ENCODE measurements around the gene SMAD9. TPM values are rescaled to one million over a fixed set of nuclear protein-coding genes. Genes with fewer than 3 reads are reported as not detected.

SMAD9 gene
- total RNA-seq, 2 donors from 2014 or later, result 6.5 to 7.8 TPM

GRCh38 chr13:36834299-36834698, 85.7 kb downstream of the SMAD9 start:
- Histone ChIP-seq H3K4me3 (no peak overlapping the region), H3K27me3 (no peaks in the 10 kb centered on the region), H3K9ac (ENCODE audit: low read depth in 2 of 2, low read length in 2 of 2) (no peak overlapping the region), H3K36me3 (no peaks in the 10 kb centered on the region), H3K9me3 (no peaks in the 10 kb centered on the region), H3K4me1 (no peaks in the 10 kb centered on the region), H3K27ac (no peak overlapping the region)
- DNase-seq, result no peak
- intact Hi-C loops (cut with DNase I), result no loop called here
- TF ChIP-seq CTCF (IDR thresholded peaks at IDR 0.05), result no peak

GRCh38 chr13:36831291-36831690, 88.7 kb downstream of the SMAD9 start:
- Histone ChIP-seq H3K9me3 (no peaks in the 10 kb centered on the region), H3K36me3 (no peaks in the 10 kb centered on the region), H3K4me3 (no peak overlapping the region), H3K27me3 (no peaks in the 10 kb centered on the region), H3K4me1 (no peaks in the 10 kb centered on the region), H3K27ac (no peak overlapping the region), H3K9ac (ENCODE audit: low read depth in 2 of 2, low read length in 2 of 2) (no peak overlapping the region)
- no peak for TF ChIP-seq CTCF (IDR thresholded peaks at IDR 0.05)
- DNase-seq, result no peak
- intact Hi-C loops (cut with DNase I), result no loop called here

GRCh38 chr13:36829753-36830152, 90.3 kb downstream of the SMAD9 start:
- no peaks in the 10 kb centered on the region for H3K27me3 ChIP-seq
- no peak for DNase-seq

GRCh38 chr13:36822785-36823184, 97.3 kb downstream of the SMAD9 start:
- Histone ChIP-seq H3K4me3 (no peak overlapping the region), H3K9ac (ENCODE audit: low read depth in 2 of 2, low read length in 2 of 2) (no peak overlapping the region), H3K4me1 (peaks cover 8% of the 10 kb centered on the region), H3K36me3 (no peaks in the 10 kb centered on the region), H3K27ac (no peak overlapping the region), H3K9me3 (no peaks in the 10 kb centered on the region), H3K27me3 (no peaks in the 10 kb centered on the region)
- no peak for DNase-seq
- intact Hi-C loops (cut with DNase I), result no loop called here
- no peak for TF ChIP-seq CTCF (IDR thresholded peaks at IDR 0.05)

More at GRCh38 chr13:36829753-36830152, 90.3 kb downstream of the SMAD9 start:
- intact Hi-C loops (cut with DNase I), result no loop called here
- no peaks in the 10 kb centered on the region for H3K36me3 ChIP-seq
- H3K4me3 ChIP-seq, result no peak overlapping the region
- H3K9ac ChIP-seq (ENCODE audit: low read depth in 2 of 2, low read length in 2 of 2), result no peak overlapping the region
- no peaks in the 10 kb centered on the region for H3K4me1 ChIP-seq
- H3K27ac ChIP-seq, result no peak overlapping the region
- TF ChIP-seq CTCF (IDR thresholded peaks at IDR 0.05), result no peak
- H3K9me3 ChIP-seq, result no peaks in the 10 kb centered on the region

DNA sequence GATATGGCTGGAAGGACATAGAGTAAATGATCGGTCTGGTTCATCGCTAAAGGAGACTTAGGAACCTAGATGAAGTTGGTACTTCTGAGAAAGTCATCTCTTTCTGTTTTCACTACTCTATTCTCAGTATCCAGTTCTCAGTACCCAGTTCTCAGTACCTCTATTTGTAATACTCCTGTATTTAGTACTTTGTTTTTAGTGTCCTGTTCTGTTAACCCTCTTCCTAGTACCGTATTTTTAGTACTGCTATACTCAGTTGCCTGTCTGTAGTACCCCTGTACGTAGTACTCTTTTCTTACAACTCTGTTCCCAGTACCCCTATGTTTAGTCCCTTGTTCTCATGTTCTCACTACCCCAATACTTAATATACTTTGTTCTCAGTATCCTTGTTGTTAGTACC, 99.8 kb downstream of the SMAD9 start:
- Histone ChIP-seq H3K27me3 (no peaks in the 10 kb centered on the region), H3K4me3 (peak overlapping the region; percentile 88), H3K4me1 (peaks cover 8% of the 10 kb centered on the region)

More for the DNA sequence above, 99.8 kb downstream of the SMAD9 start:
- H3K9ac ChIP-seq (ENCODE audit: low read depth in 2 of 2, low read length in 2 of 2), result peak overlapping the region; percentile 73 to 78
- intact Hi-C loops (cut with DNase I), result no loop called here
- H3K9me3 ChIP-seq, result no peaks in the 10 kb centered on the region
- no peaks in the 10 kb centered on the region for H3K36me3 ChIP-seq
- TF ChIP-seq CTCF (IDR thresholded peaks at IDR 0.05), result no peak
- no peak overlapping the region for H3K27ac ChIP-seq
- DNase-seq, result no peak
